PC-3 (cell line): Measurements from ENCODE around the gene RALGPS1. TPM values are rescaled to one million over a fixed set of nuclear protein-coding genes. Genes with fewer than 3 reads are reported as not detected.

Experiments
- ATAC-seq: fragments of 200-7000 bp; cut with Tn5 transposase; 2 replicates; pipeline ENCODE4 v1.9.1; 2020; ENCODE audit warnings: mild to moderate bottlenecking, moderate library complexity
- BruUV-seq: library from RNA; stranded (reverse); fragments of 400-500 nt; replicated peaks from 2 replicates; lab custom pipeline; 2021; lab: Mats Ljungman, UMichigan
- CTCF ChIA-PET: fragments of 300-600 bp; sonication (Branson Sonifier 250); formaldehyde crosslinking; loops from one replicate; lab custom pipeline; 2022; ENCODE audit warnings: antibody characterized with exemption; lab: Charles Lee
- POLR2A ChIA-PET: fragments of 300-600 bp; sonication (Branson Sonifier 250); formaldehyde crosslinking; loops from one replicate; lab custom pipeline; 2022; ENCODE audit warnings: antibody characterized with exemption; ENCODE audit not compliant: unreplicated experiment; lab: Charles Lee
- DNase-seq: peaks from one replicate; pipeline ENCODE4 v3.0.0-alpha.2; 2015
- H2AFZ ChIP-seq: fragments of 300-600 bp; sonication (generic); 2 replicates; pipeline ENCODE4 v1.6.0; 2016; ENCODE audit warnings: antibody characterized with exemption, low read length
- H3F3A ChIP-seq: fragments of 300-600 bp; sonication (generic); one replicate; pipeline ENCODE4 v1.6.0; 2017; ENCODE audit warnings: antibody characterized with exemption, low read length, control low read depth, mild to moderate bottlenecking; ENCODE audit not compliant: unreplicated experiment
- H3K27ac ChIP-seq: fragments of 300-600 bp; sonication (generic); 2 replicates; pipeline ENCODE4 v1.5.1; 2016; ENCODE audit warnings: mild to moderate bottlenecking, low read length
- H3K27me3 ChIP-seq: fragments of 300-600 bp; sonication (generic); 2 replicates; pipeline ENCODE4 v1.6.1; 2016; ENCODE audit warnings: low read length, mixed read lengths
- H3K36me3 ChIP-seq: fragments of 300-600 bp; sonication (generic); 2 replicates; pipeline ENCODE4 v1.6.1; 2016; ENCODE audit warnings: low read depth, mixed run types, low read length, mixed read lengths
- H3K4me1 ChIP-seq: fragments of 300-600 bp; sonication (generic); 2 replicates; pipeline ENCODE4 v1.5.1; 2016; ENCODE audit warnings: low read length; ENCODE audit not compliant: insufficient read depth
- H3K4me2 ChIP-seq: fragments of 300-600 bp; sonication (generic); 2 replicates; pipeline ENCODE4 v1.6.0; 2016; ENCODE audit warnings: low read length
- H3K4me3 ChIP-seq: fragments of 300-600 bp; sonication (generic); 2 replicates; pipeline ENCODE4 v1.5.1; 2016; ENCODE audit warnings: mild to moderate bottlenecking, low read length, mixed read lengths
- H3K79me2 ChIP-seq: fragments of 300-600 bp; sonication (generic); 2 replicates; pipeline ENCODE4 v1.6.1; 2017; ENCODE audit warnings: low read length, mixed read lengths
- H3K9ac ChIP-seq: fragments of 300-600 bp; sonication (generic); 2 replicates; pipeline ENCODE4 v1.6.0; 2016; ENCODE audit warnings: mild to moderate bottlenecking, low read length
- H3K9me2 ChIP-seq: fragments of 300-600 bp; sonication (generic); replicated peaks from 2 replicates; pipeline ENCODE4 v1.6.1; 2016; ENCODE audit warnings: mixed run types, low read length, mixed read lengths
- H3K9me3 ChIP-seq: fragments of 300-600 bp; sonication (generic); 2 replicates; pipeline ENCODE4 v1.6.1; 2016; ENCODE audit warnings: low read length, mixed read lengths
- H4K20me1 ChIP-seq: fragments of 300-600 bp; sonication (generic); 2 replicates; pipeline ENCODE4 v1.6.1; 2016; ENCODE audit warnings: low read length, mixed read lengths
- CTCF ChIP-seq: fragments of 300-600 bp; sonication (generic); conservative IDR thresholded peaks from 2 replicates; pipeline ENCODE4 v1.5.1; 2017; ENCODE audit warnings: antibody characterized with exemption, low read depth, mild to moderate bottlenecking, low read length
- EZH2 ChIP-seq: fragments of 300-600 bp; sonication (generic); IDR thresholded peaks from one replicate; pipeline ENCODE4 v1.6.1; 2017; ENCODE audit warnings: antibody characterized with exemption, mild to moderate bottlenecking, low read length; ENCODE audit not compliant: unreplicated experiment
- EZH2phosphoT487 ChIP-seq: fragments of 300-600 bp; sonication (generic); IDR thresholded peaks from 2 replicates; pipeline ENCODE4 v1.6.1; 2018; ENCODE audit warnings: mild to moderate bottlenecking, antibody characterized with exemption, low read length, borderline replicate concordance
- intact Hi-C: fragments of 100-400 bp; cut with micrococcal nuclease; formaldehyde crosslinking; loops from 2 replicates; pipeline ENCODE4 v1.9.0; 2023
- total RNA-seq: library from RNA; depleted of rRNA; stranded (reverse); fragments of >200 nt; gene quantifications from 2 replicates; pipeline ENCODE4 v1.2.3, GENCODE V29; 2014

The RALGPS1 gene
- total RNA-seq, 1 experiment from 2014 or later: 10.2 TPM

- TF ChIP-seq EZH2phosphoT487 (no peak), CTCF (no peak), EZH2 (no peak)
- ATAC-seq (no peak), DNase-seq (no peak)
- BruUV-seq: no TSS peak
- ChIA-PET POLR2A (interaction anchor here (0.6 kb wide), 1 partner anchor 242 kb away, joined by 3 read pairs; no protein-coding TSS in a partner anchor), CTCF (no interaction called here)
- Histone ChIP-seq H3K9ac (no peak overlapping the region), H3K27ac (no peak overlapping the region), H3K4me1 (peaks cover 5% of the 10 kb centered on the region; the same call in 1 of the 2 replicates), H3K4me3 (no peak overlapping the region), H2AFZ (no peak overlapping the region), H3K4me2 (no peak overlapping the region), H3K36me3 (no peaks in the 10 kb centered on the region), H3K79me2 (no peaks in the 10 kb centered on the region), H3K9me2 (no peaks in the 10 kb centered on the region), H3K27me3 (no peaks in the 10 kb centered on the region), H4K20me1 (no peaks in the 10 kb centered on the region), H3K9me3 (no peaks in the 10 kb centered on the region), H3F3A (no peaks in the 10 kb centered on the region)
- intact Hi-C loops: no loop called here
Measured at GRCh38 chr9:127201071-127201541, 286.5 kb downstream of the RALGPS1 start.

DNA sequence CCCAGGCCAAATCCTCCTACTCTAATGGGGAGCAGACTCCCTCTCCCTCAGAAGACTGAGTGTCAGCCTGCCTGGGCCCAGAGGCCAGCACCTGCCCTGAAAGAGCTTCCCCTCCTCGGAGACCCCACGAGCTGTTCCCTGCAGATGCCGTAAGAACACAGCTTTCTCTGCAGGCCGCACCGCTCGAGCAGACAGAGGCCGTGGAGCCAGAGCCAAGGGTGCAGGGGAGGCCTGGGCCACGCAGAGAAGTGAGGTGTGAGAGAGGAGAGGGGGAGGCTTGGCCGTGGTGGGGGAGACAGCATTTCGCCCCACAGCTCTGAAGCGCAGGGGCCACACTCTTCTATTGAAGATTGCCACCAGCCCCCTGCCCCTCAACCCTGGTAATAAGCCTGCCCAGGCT lies 287.1 kb downstream of the RALGPS1 start:
- ChIA-PET CTCF (no interaction called here), POLR2A (no interaction called here)
- no peak overlapping the region for H3K27ac ChIP-seq
- H3K4me2 ChIP-seq: no peak overlapping the region
- peaks cover 5% of the 10 kb centered on the region; the same call in 1 of the 2 replicates for H3K4me1 ChIP-seq
- H2AFZ ChIP-seq: no peak overlapping the region
- H4K20me1 ChIP-seq: no peaks in the 10 kb centered on the region
- H3K79me2 ChIP-seq: no peaks in the 10 kb centered on the region
- H3F3A ChIP-seq: no peaks in the 10 kb centered on the region
- no peaks in the 10 kb centered on the region for H3K27me3 ChIP-seq
- no peaks in the 10 kb centered on the region for H3K36me3 ChIP-seq
- intact Hi-C loops: no loop called here
- H3K9ac ChIP-seq: no peak overlapping the region
- no peaks in the 10 kb centered on the region for H3K9me3 ChIP-seq
- H3K4me3 ChIP-seq: no peak overlapping the region
- TF ChIP-seq CTCF: no peak
- TF ChIP-seq EZH2: no peak
- TF ChIP-seq EZH2phosphoT487: no peak
- no peak for ATAC-seq
- no TSS peak for BruUV-seq
- DNase-seq: no peak
- no peaks in the 10 kb centered on the region for H3K9me2 ChIP-seq

DNA sequence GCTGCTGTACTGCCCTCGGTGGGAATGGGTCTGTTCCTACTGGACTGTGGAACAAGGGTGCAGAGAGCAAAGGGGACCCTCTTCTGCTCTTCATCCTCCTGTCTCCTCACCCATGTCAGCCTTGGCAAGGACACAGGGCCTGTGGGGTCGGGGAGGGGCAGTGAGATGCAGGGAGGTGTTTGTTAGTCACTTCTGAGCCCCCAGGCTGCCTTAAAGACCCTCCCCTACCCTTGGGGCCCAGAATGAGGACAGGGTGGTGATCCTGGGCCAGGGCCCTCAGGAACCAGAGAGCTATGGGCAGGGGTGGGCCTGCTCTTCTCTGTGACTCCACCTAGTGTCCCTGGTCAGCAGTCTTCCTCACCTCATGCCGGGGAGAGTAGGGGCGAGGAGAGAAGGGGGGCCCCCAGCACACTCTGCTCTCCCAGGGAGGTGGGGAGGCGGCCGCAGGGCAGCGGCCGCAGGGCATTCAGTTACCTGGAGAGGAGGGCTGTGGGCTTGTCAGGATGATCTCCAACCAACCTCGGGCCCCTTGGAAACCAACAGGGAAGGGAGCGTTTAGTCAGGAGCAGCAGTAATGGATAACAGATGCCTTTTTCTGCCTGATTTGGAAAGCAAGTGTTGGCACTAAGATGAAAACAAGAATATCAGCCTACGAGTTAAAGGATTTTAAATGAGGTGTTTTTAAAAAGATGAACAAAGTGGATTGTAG lies 288.0 kb downstream of the RALGPS1 start:
- CTCF ChIA-PET: no interaction called here
- no TSS peak for BruUV-seq

More for the DNA sequence above, 288.0 kb downstream of the RALGPS1 start:
- ATAC-seq (no peak), DNase-seq (no peak)
- H3K4me3 ChIP-seq: no peak overlapping the region
- TF ChIP-seq EZH2 (no peak), CTCF (no peak), EZH2phosphoT487 (no peak)
- H3K4me1 ChIP-seq: peaks cover 5% of the 10 kb centered on the region; the same call in 1 of the 2 replicates
- intact Hi-C loops: no loop called here
- no peaks in the 10 kb centered on the region for H3K9me2 ChIP-seq
- POLR2A ChIA-PET: no interaction called here
- H2AFZ ChIP-seq: no peak overlapping the region
- H3K27ac ChIP-seq: no peak overlapping the region
- H4K20me1 ChIP-seq: no peaks in the 10 kb centered on the region
- H3K9me3 ChIP-seq: no peaks in the 10 kb centered on the region
- no peak overlapping the region for H3K9ac ChIP-seq
- no peaks in the 10 kb centered on the region for H3K79me2 ChIP-seq
- no peaks in the 10 kb centered on the region for H3F3A ChIP-seq
- H3K4me2 ChIP-seq: no peak overlapping the region
- H3K27me3 ChIP-seq: no peaks in the 10 kb centered on the region
- no peaks in the 10 kb centered on the region for H3K36me3 ChIP-seq
